Endothelial cell of umbilical vein (primary cell): Measurements from ENCODE around the gene CDCA3. TPM values are rescaled to one million over a fixed set of nuclear protein-coding genes. Genes with fewer than 3 reads are reported as not detected.

Experiments
- BruUV-seq: library from RNA; stranded (reverse); fragments of 400-500 nt; replicated peaks from 2 replicates; lab custom pipeline; 2021; lab: Mats Ljungman, UMichigan
- CTCF ChIA-PET: fragments of 300-600, 350-600 bp; sonication (Branson Sonifier 250); formaldehyde crosslinking; loops from one replicate; lab custom pipeline; 2021; ENCODE audit warnings: antibody characterized with exemption, inconsistent platforms; lab: Charles Lee
- POLR2A ChIA-PET: fragments of 300-600, 350-600 bp; sonication (Branson Sonifier 250); formaldehyde crosslinking; loops from one replicate; lab custom pipeline; 2021; ENCODE audit warnings: antibody characterized with exemption, inconsistent platforms; lab: Charles Lee
- DNase-seq: peaks from one replicate; pipeline ENCODE4 v3.0.0-alpha.2; 2011; ENCODE audit warnings: low read depth, low spot score
- FAIRE-seq: peaks from 2 replicates; lab custom pipeline; 2011; peaks lifted over from hg19 to GRCh38; lab: Jason Lieb, UNC
- H2AFZ ChIP-seq: 2 replicates; pipeline ENCODE4 v1.6.0; 2012; ENCODE audit warnings: low read depth, low read length, control low read depth, inconsistent platforms
- H3K27ac ChIP-seq: 2 replicates; pipeline ENCODE4 v1.5.1; 2011; ENCODE audit warnings: low read depth, mild to moderate bottlenecking, control low read depth, low read length, moderate library complexity; ENCODE audit not compliant: insufficient read depth
- H3K27me3 ChIP-seq, 2 experiments: 2 replicates each; pipeline versions ENCODE4 v1.6.0 to v1.6.1; 2011; ENCODE audit warnings: low read length in 2 of 2, mixed read lengths in 1 of 2; ENCODE audit not compliant: control insufficient read depth in 2 of 2, insufficient read depth in 2 of 2
- H3K36me3 ChIP-seq, 2 experiments: 2 replicates in 1 of 2; 3 replicates in 1 of 2; pipeline ENCODE4 v1.5.1; 2011; ENCODE audit warnings: low read length in 2 of 2, mild to moderate bottlenecking in 1 of 2, moderate library complexity in 1 of 2; ENCODE audit not compliant: control insufficient read depth in 2 of 2, insufficient read depth in 2 of 2; ENCODE audit errors: extremely low read depth in 1 of 2
- H3K4me1 ChIP-seq: 3 replicates; pipeline ENCODE4 v1.5.1; 2011; ENCODE audit warnings: mild to moderate bottlenecking, low read length; ENCODE audit not compliant: control insufficient read depth, insufficient read depth; ENCODE audit errors: extremely low read depth
- H3K4me2 ChIP-seq: 2 replicates; pipeline ENCODE4 v1.6.1; 2011; ENCODE audit warnings: low read length, control low read depth, mixed read lengths; ENCODE audit not compliant: insufficient read depth
- H3K4me3 ChIP-seq, 3 experiments: fragments of 200-600 bp in 1 of 3; sonication (generic), shearing (Covaris generic) in 1 of 3; replicated peaks in 1 of 3; 2 replicates each; pipeline ENCODE4 v1.5.1; 2011 to 2016; ENCODE audit warnings: control low read depth in 3 of 3, low read length in 3 of 3, mild to moderate bottlenecking in 2 of 3, inconsistent platforms in 1 of 3, low read depth in 1 of 3, moderate library complexity in 1 of 3; ENCODE audit not compliant: insufficient read depth in 1 of 3
- H3K79me2 ChIP-seq: 2 replicates; pipeline ENCODE4 v1.6.0; 2012; ENCODE audit warnings: low read length, inconsistent platforms; ENCODE audit not compliant: control insufficient read depth, insufficient read depth
- H3K9ac ChIP-seq: replicated peaks from 2 replicates; pipeline ENCODE3; 2011; ENCODE audit warnings: low read length, control low read depth; ENCODE audit not compliant: insufficient read depth; ENCODE audit errors: extremely low read depth
- H3K9me1 ChIP-seq: replicated peaks from 3 replicates; pipeline ENCODE4 v1.6.0; 2011; ENCODE audit warnings: mild to moderate bottlenecking, low read length; ENCODE audit not compliant: control insufficient read depth, insufficient read depth; ENCODE audit errors: extremely low read depth
- H3K9me3 ChIP-seq: replicated peaks from 2 replicates; pipeline ENCODE4 v1.5.1; 2012; ENCODE audit warnings: low read length, inconsistent platforms; ENCODE audit not compliant: control insufficient read depth, insufficient read depth
- H4K20me1 ChIP-seq: replicated peaks from 2 replicates; pipeline ENCODE3; 2011; ENCODE audit warnings: mild to moderate bottlenecking, low read length; ENCODE audit not compliant: control insufficient read depth, insufficient read depth; ENCODE audit errors: extremely low read depth
- EZH2 ChIP-seq: IDR thresholded peaks from 2 replicates; pipeline ENCODE4 v1.6.1; 2012; ENCODE audit warnings: borderline replicate concordance, low read depth, mild to moderate bottlenecking, moderate library complexity, low read length, inconsistent platforms; ENCODE audit not compliant: severe bottlenecking
- FOS ChIP-seq: IDR thresholded peaks from 2 replicates; pipeline ENCODE4 v1.6.1; 2011; ENCODE audit warnings: mild to moderate bottlenecking, low read length, moderate library complexity, borderline replicate concordance; ENCODE audit not compliant: insufficient read depth
- GATA2 ChIP-seq: IDR thresholded peaks from 2 replicates; pipeline ENCODE4 v1.7.0; 2011; ENCODE audit warnings: low read depth, mild to moderate bottlenecking, moderate library complexity, mixed read lengths, low read length; ENCODE audit not compliant: insufficient read length, insufficient read depth
- JUN ChIP-seq: IDR thresholded peaks from 2 replicates; pipeline ENCODE4 v1.6.1; 2011; ENCODE audit warnings: borderline replicate concordance, low read depth; ENCODE audit not compliant: insufficient read length, insufficient read depth
- MYC ChIP-seq: IDR thresholded peaks from one replicate; pipeline ENCODE4 v1.6.1; 2011; ENCODE audit warnings: mild to moderate bottlenecking, low read depth, low read length
- POLR2A ChIP-seq: IDR thresholded peaks from 2 replicates; pipeline ENCODE4 v1.6.1; 2012; ENCODE audit warnings: low read depth, mild to moderate bottlenecking, control low read depth, low read length
- POLR2AphosphoS5 ChIP-seq: IDR thresholded peaks from 2 replicates; pipeline ENCODE4 v1.6.1; 2012; ENCODE audit warnings: low read depth, mild to moderate bottlenecking, control low read depth, low read length, moderate library complexity; ENCODE audit not compliant: insufficient read depth
- dilution Hi-C: fragments of 300-500 bp; cut with MboI; formaldehyde crosslinking; loops from one replicate; pipeline ENCODE4 v1.15.0; 2019; ENCODE audit warnings: low sequenced_read_pairs; ENCODE audit not compliant: extremely low pct_ligation_motif_present
- intact Hi-C: fragments of 100-400 bp; cut with micrococcal nuclease; formaldehyde crosslinking; loops from one replicate; pipeline ENCODE4 v1.10.0; 2022
- polyA plus RNA-seq, 4 experiments: library from polyadenylated mRNA; depleted of rRNA in 3 of 4; stranded (reverse) in 3 of 4; unstranded in 1 of 4; fragments of >200 nt; gene quantifications; 2 replicates each; pipeline versions ENCODE4 v1.2.1 to v1.2.3, GENCODE V29; 2011 to 2012; ENCODE audit warnings: missing spikeins in 1 of 4
- total RNA-seq: library from RNA; stranded (reverse); gene quantifications from 2 replicates; pipeline ENCODE4 v1.2.3, GENCODE V29; 2021
- TF ChIP-seq, protein P1 (sequence below), 2 donors: IDR thresholded peaks; 1 replicate in 1 of 2; 2 replicates in 1 of 2; pipeline ENCODE4 v1.5.1; 2011; ENCODE audit warnings: low read length in 2 of 2, mild to moderate bottlenecking in 2 of 2, moderate library complexity in 2 of 2, control low read depth in 1 of 2, inconsistent platforms in 1 of 2, low read depth in 1 of 2; ENCODE audit not compliant: insufficient read depth in 1 of 2; ENCODE audit errors: extremely low read depth in 1 of 2
- TF ChIP-seq, protein P2 (sequence below): IDR thresholded peaks from 2 replicates; pipeline ENCODE4 v1.6.1; 2011; ENCODE audit not compliant: insufficient read depth, insufficient read length

CDCA3 gene
- total and polyA plus RNA-seq, 2 donors (not counting 3 experiments of a cell fraction or from before 2014, with no cell fraction given), result 44.3 to 53.5 TPM

DNA sequence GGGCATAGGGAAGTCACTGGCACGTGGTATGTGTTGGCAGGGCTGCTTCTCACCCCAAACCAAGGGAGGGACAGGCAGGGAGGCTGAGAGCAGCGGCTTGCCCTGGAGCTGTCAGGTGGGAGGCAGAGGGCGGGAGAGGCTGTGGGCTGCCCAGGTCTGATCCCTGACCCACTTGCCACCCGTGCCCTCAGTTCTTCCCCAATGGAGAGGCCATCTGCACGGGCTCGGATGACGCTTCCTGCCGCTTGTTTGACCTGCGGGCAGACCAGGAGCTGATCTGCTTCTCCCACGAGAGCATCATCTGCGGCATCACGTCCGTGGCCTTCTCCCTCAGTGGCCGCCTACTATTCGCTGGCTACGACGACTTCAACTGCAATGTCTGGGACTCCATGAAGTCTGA, 5.7 kb downstream of the CDCA3 start:
- Histone ChIP-seq H3K9me3 (no peaks in the 10 kb centered on the region), H2AFZ (no peak overlapping the region), H3K27ac (no peak overlapping the region), H3K79me2 (peaks cover 15% of the 10 kb centered on the region), H4K20me1 (no peaks in the 10 kb centered on the region), H3K9me1 (no peaks in the 10 kb centered on the region), H3K4me3 (no peak overlapping the region), H3K9ac (no peak overlapping the region), H3K4me2 (no peak overlapping the region), H3K36me3 (peaks cover 11 to 48% of the 10 kb centered on the region in 2 experiments), H3K27me3 (no peaks in the 10 kb centered on the region), H3K4me1 (peaks cover 6% of the 10 kb centered on the region)
- ChIA-PET CTCF (no interaction called here), POLR2A (no interaction called here)
- TF ChIP-seq POLR2A, result no peak
- TF ChIP-seq, protein P1, sequence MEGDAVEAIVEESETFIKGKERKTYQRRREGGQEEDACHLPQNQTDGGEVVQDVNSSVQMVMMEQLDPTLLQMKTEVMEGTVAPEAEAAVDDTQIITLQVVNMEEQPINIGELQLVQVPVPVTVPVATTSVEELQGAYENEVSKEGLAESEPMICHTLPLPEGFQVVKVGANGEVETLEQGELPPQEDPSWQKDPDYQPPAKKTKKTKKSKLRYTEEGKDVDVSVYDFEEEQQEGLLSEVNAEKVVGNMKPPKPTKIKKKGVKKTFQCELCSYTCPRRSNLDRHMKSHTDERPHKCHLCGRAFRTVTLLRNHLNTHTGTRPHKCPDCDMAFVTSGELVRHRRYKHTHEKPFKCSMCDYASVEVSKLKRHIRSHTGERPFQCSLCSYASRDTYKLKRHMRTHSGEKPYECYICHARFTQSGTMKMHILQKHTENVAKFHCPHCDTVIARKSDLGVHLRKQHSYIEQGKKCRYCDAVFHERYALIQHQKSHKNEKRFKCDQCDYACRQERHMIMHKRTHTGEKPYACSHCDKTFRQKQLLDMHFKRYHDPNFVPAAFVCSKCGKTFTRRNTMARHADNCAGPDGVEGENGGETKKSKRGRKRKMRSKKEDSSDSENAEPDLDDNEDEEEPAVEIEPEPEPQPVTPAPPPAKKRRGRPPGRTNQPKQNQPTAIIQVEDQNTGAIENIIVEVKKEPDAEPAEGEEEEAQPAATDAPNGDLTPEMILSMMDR (IDR thresholded peaks at IDR 0.05; ENCODE audit: extremely low read depth in 1 of 2, insufficient read depth in 1 of 2, low read depth in 1 of 2, low read length in 2 of 2), result no peak
- TF ChIP-seq FOS, result no peak
- no peak for TF ChIP-seq EZH2
- TF ChIP-seq POLR2AphosphoS5, result no peak
- TF ChIP-seq JUN, result no peak
- no peak for TF ChIP-seq MYC
- TF ChIP-seq, protein P2, sequence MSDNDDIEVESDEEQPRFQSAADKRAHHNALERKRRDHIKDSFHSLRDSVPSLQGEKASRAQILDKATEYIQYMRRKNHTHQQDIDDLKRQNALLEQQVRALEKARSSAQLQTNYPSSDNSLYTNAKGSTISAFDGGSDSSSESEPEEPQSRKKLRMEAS, result no peak
- no peak for TF ChIP-seq GATA2
- intact Hi-C loops (no loop called here), dilution Hi-C loops (no loop called here)
- no TSS peak for BruUV-seq
- DNase-seq (no peak), FAIRE-seq (no peak)
